GM18526 (cell line): Measurements from ENCODE around the gene GHITM.

Experiments used
- POLR2A ChIP-seq: IDR thresholded peaks from 3 replicates; pipeline ENCODE4 v1.6.1; 2011; ENCODE audit not compliant: insufficient read length; ENCODE audit errors: extremely low read depth

The GHITM gene

GRCh38 chr10:84175436-84175835, 36.1 kb downstream of the GHITM start:
- TF ChIP-seq POLR2A: no peak

DNA sequence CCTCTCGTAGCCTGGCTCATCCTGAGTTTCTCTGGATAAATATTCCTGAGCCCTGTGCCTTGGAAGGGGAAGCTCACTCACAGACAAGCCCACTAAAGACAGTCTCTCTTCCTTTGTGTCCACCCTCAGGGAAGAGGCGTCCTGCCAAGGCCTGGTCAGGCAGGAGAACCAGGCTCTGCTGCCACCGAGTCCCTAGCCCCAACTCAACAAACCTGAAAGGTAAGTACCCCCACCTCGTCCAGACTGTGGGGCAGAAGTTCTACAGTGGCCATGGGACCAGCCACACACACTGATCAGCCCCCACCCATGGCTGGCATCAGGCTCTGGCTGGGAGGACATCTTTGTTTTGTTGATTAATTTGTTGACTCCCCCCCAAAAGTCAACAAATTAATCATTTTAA, 37.0 kb downstream of the GHITM start:
- TF ChIP-seq POLR2A: no peak

GRCh38 chr10:84176836-84177474, 37.6 kb downstream of the GHITM start:
- no peak for TF ChIP-seq POLR2A

GRCh38 chr10:84177541-84178141, 38.3 kb downstream of the GHITM start:
- TF ChIP-seq POLR2A: no peak

DNA sequence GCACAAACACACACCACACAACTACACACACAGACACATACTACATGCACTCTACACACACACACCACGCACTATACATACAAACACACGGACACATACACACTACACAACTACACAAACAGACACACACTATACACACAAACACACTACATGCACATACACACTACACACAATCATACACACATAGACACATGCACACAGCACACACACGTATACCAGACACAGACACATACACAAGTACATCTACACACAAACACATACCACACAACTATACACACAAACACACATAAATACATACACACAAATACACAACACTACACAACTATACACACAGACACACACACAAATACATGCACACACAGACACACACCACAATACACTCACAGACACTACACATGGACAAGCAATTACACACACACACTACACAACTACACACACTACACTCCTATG, 38.9 kb downstream of the GHITM start:
- TF ChIP-seq POLR2A: no peak

DNA sequence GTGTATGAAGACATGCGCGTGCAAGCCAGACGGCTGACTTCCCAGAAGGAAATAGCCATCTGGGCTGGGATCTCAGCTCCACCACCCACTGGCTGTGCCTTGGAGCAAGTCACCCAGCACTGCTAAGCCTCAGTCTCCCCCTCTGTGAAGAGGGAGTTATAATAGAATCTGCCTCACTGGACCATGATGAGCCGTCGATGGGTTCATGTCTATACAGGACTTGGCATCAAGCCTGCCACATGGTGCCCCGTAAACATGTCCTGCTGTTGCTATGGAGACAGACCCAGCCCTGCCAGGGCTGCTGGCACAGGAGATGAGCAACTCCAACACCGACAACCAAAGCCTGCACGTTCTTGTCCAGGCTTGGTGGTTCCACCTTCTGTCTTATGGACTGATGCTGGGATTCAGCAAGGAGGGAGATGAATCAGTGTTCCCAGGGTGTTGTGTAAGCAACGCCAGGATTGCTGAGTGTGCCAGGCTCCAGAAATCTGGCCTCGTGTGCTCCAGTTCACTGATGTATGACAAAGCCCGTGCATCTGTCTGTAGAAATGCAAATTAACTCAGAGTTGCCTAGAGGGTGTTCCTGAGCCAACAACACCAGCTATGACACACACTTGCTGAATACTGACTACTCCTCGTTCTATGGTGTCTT, 39.9 kb downstream of the GHITM start:
- TF ChIP-seq POLR2A: no peak

- TF ChIP-seq POLR2A: no peak
Measured at GRCh38 chr10:84181631-84182030, 42.3 kb downstream of the GHITM start.

GRCh38 chr10:84184517-84184916, 45.2 kb downstream of the GHITM start:
- TF ChIP-seq POLR2A: no peak

DNA sequence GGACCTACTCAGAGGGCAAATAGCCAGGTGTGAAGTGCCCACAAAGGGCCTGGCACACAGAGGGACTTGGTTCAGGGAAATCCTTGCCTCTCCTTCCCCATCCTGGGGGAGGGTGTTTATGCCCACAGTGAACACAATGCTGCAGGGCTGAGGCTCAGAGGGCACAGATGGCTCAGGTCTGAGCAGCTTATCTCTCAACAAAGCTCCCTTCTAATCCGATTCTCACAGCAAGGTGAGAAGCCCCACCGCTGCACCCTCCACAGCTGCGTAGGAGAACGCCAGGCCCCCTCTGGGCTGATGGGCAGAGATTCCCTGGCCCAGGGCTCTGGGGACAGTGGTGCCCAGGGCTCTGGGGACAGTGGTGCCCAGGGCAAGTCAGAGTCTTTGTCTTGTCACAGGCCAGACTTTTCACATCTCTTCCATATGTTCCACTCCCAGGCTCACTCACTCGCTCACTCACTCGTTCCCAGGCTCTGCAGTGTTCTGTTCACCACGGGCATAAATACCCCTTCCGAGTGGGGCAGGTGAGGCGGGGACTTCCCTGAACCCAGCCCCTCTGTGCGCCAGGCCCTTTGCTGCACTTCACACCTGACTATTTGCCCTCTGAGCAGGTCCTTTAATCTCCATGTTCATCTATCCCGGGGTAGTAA, 46.3 kb downstream of the GHITM start:
- TF ChIP-seq POLR2A: no peak

DNA sequence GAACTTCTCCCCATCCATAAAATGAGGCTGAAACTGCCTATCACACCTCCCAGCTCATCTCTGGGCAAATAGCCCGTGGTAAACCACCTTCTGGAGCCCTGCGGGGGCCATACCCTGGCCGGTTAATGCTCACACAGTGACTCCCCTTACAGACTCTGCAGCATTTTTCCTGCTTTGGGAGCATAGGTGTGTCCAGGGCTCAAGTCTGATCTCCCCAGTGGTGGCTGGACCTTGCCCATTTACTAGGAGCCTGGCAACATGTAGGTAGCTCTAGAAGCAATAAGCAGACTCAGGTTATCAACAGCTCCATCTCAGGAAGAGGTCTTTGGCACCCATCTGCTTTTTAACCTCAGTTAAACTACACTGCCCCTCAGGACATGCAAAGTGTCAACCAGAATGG, 49.5 kb downstream of the GHITM start:
- TF ChIP-seq POLR2A: no peak

- no peak for TF ChIP-seq POLR2A
Measured at GRCh38 chr10:84190621-84191020, 51.3 kb downstream of the GHITM start.

DNA sequence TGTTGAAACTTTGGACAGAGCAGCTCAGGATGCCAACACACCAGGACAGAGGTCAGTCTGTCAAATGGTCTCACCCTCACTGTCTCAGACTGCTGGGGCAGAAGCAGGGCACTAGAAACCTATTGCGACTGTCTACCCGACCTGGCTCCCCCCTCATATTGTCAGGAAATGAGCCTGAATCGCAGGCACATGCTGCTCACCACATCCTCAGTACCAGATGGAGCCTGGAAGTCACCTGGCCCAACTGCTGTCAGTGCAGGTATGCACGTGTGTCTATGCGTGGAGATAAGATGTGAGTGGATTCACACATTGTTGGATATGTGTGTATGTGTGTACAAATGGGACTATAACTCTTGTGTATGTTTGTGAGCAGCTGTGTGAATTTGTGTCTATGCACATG, 51.8 kb downstream of the GHITM start:
- no peak for TF ChIP-seq POLR2A

DNA sequence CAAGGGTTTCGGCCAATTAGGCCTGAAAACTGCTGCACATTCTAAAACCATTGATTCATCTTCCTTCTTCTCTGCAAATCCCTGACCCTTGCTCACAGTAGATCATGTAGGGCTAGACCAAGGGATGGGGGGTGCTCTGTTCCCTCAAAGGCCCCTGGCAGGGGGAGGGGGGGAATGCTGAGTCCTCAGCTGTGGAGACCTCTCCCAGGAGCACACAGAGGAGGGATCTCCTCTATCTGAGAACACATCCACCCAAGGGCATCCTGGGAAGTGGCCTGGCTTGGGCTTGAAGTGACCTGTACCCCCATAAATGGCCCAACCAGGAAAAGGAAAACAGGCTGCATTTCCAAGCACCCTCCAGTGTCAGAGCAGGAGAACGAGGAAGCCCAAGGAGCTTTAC, 54.0 kb downstream of the GHITM start:
- no peak for TF ChIP-seq POLR2A

GRCh38 chr10:84193846-84194423, 54.6 kb downstream of the GHITM start:
- no peak for TF ChIP-seq POLR2A

DNA sequence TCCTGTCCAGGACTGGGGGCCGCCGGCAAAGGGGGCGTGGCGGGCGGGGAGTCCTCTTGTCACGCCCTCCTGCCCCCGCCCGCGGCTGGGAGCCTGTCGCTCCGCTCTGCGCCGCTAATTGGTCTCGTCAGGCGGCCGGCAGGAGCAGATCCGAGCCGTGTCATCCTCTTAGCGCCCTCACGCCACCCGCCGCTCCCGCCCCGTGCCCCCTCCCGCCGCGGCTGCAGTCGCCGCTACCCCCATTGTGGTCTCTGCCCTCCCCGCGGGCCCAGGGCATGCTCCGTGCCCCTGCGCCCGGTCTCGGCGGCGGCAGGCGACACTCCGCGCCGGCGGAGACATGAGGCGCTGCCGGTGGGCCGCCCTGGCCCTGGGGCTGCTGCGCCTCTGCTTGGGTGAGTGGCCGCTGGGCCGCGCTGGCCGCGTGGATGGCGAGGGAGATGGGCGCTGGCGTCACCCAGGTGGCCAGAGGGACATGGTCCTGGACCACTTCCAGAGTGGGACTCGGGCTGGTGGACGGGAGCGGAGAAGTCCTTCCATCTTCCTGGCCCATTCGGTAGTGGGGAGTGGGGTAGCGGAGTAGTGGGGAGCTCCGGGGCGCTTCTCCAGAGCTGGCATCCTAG, 55.2 kb downstream of the GHITM start, which contains the start of gene CDHR1:
Gene CDHR1 (plus strand): TSS at position 114 of the 620 bp plus-strand sequence. CDS start 224 bp downstream, at position 338.
- TF ChIP-seq POLR2A: no peak
